ENCODE data around the gene HMCN2.

GRCh38 chr9:130305381-130305780, 39.8 kb downstream of the HMCN2 start:
- TF ChIP-seq CTCF (IDR thresholded peaks at IDR 0.05), result no peak
- no peak for TF ChIP-seq EZH2phosphoT487 (IDR thresholded peaks at IDR 0.05)

Measured in neural progenitor cell (in vitro differentiated cells).